Measurements from ENCODE around the gene SLC52A3. TPM values are rescaled to one million over a fixed set of nuclear protein-coding genes. Genes with fewer than 3 reads are reported as not detected.

SLC52A3 gene
- total and polyA plus RNA-seq, 4 donors = 0.06 to 0.08 (median 0.06) TPM; not detected in 1

- Histone ChIP-seq H3K9me3 (ENCODE audit: control insufficient read depth in 4 of 4, low read length in 3 of 4) (no peaks in the 10 kb centered on the region), H3K4me1 (ENCODE audit: control insufficient read depth in 4 of 4, insufficient read depth in 4 of 4, low read length in 3 of 4) (peaks cover 0 to 5% (median 0%) of the 10 kb centered on the region in 4 donors), H3K36me3 (ENCODE audit: control insufficient read depth in 4 of 4, insufficient read depth in 3 of 4, low read depth in 1 of 4, low read length in 3 of 4) (no peaks in the 10 kb centered on the region), H3K9ac (ENCODE audit: low read depth in 1 of 2, low read length in 2 of 2) (no peak overlapping the region), H3K27ac (ENCODE audit: low read depth in 1 of 2, low read length in 2 of 2) (no peak overlapping the region), H3K4me3 (ENCODE audit: low read depth in 1 of 3, low read length in 3 of 3) (no peak overlapping the region), H3K27me3 (ENCODE audit: control insufficient read depth in 4 of 4, insufficient read depth in 4 of 4, low read length in 3 of 4) (peaks cover 0 to 4% (median 1%) of the 10 kb centered on the region in 4 donors)
- DNase-seq (ENCODE audit: low spot score) = no peak
- WGBS = 77% methylated on average over 5 of the region's 5 CpGs
- TF ChIP-seq HNF4G (IDR thresholded peaks at IDR 0.05) (no peak), ZBTB33 (IDR thresholded peaks at IDR 0.05) (no peak), JUND (IDR thresholded peaks at IDR 0.05) (no peak), ATF3 (IDR thresholded peaks at IDR 0.05) (no peak), MAX (IDR thresholded peaks at IDR 0.05) (no peak), NR2F2 (IDR thresholded peaks at IDR 0.05) (no peak), RAD21 (IDR thresholded peaks at IDR 0.05) (no peak)
These were observed 6.4 kb upstream of the SLC52A3 start for GRCh38 chr20:774660-775057.

GRCh38 chr20:774016-774659 lies 5.8 kb upstream of the SLC52A3 start:
- TF ChIP-seq JUND (IDR thresholded peaks at IDR 0.05) = no peak
- TF ChIP-seq ZBTB33 (IDR thresholded peaks at IDR 0.05) = no peak
- H3K4me1 ChIP-seq (ENCODE audit: control insufficient read depth in 4 of 4, insufficient read depth in 4 of 4, low read length in 3 of 4) = peaks cover 0 to 5% (median 0%) of the 10 kb centered on the region in 4 donors
- H3K27me3 ChIP-seq (ENCODE audit: control insufficient read depth in 4 of 4, insufficient read depth in 4 of 4, low read length in 3 of 4) = peaks cover 0 to 4% (median 1%) of the 10 kb centered on the region in 4 donors
- no peak overlapping the region for H3K27ac ChIP-seq (ENCODE audit: low read depth in 1 of 2, low read length in 2 of 2)
- no peak overlapping the region for H3K9ac ChIP-seq (ENCODE audit: low read depth in 1 of 2, low read length in 2 of 2)
- DNase-seq (ENCODE audit: low spot score) = no peak
- no peak overlapping the region for H3K4me3 ChIP-seq (ENCODE audit: low read depth in 1 of 3, low read length in 3 of 3)
- H3K36me3 ChIP-seq (ENCODE audit: control insufficient read depth in 4 of 4, insufficient read depth in 3 of 4, low read depth in 1 of 4, low read length in 3 of 4) = no peaks in the 10 kb centered on the region
- 88% methylated on average over 8 of the region's 8 CpGs for WGBS
- no peaks in the 10 kb centered on the region for H3K9me3 ChIP-seq (ENCODE audit: control insufficient read depth in 4 of 4, low read length in 3 of 4)

GRCh38 chr20:772806-773205 lies 4.5 kb upstream of the SLC52A3 start:
- H3K36me3 ChIP-seq (ENCODE audit: control insufficient read depth in 4 of 4, insufficient read depth in 3 of 4, low read depth in 1 of 4, low read length in 3 of 4) = no peaks in the 10 kb centered on the region
- no peak overlapping the region for H3K9ac ChIP-seq (ENCODE audit: low read depth in 1 of 2, low read length in 2 of 2)
- TF ChIP-seq RXRA (IDR thresholded peaks at IDR 0.05) (no peak), FOXA2 (IDR thresholded peaks at IDR 0.05) (no peak), ATF3 (IDR thresholded peaks at IDR 0.05) (no peak), YY1 (IDR thresholded peaks at IDR 0.05) (no peak), HNF4G (IDR thresholded peaks at IDR 0.05) (no peak), HNF4A (conservative IDR thresholded peaks at IDR 0.05) (no peak), ZBTB33 (IDR thresholded peaks at IDR 0.05) (no peak), CTCF (IDR thresholded peaks at IDR 0.05; ENCODE audit: low read depth, low read length, missing input control) (no peak), SP1 (IDR thresholded peaks at IDR 0.05) (no peak), REST (IDR thresholded peaks at IDR 0.05) (no peak)
- no peaks in the 10 kb centered on the region for H3K9me3 ChIP-seq (ENCODE audit: control insufficient read depth in 4 of 4, low read length in 3 of 4)
- WGBS = 68% methylated on average over 9 of the region's 9 CpGs
- H3K4me3 ChIP-seq (ENCODE audit: low read depth in 1 of 3, low read length in 3 of 3) = no peak overlapping the region
- no peak for DNase-seq (ENCODE audit: low spot score)
- H3K4me1 ChIP-seq (ENCODE audit: control insufficient read depth in 4 of 4, insufficient read depth in 4 of 4, low read length in 3 of 4) = peaks cover 0 to 5% (median 0%) of the 10 kb centered on the region in 4 donors
- H3K27me3 ChIP-seq (ENCODE audit: control insufficient read depth in 4 of 4, insufficient read depth in 4 of 4, low read length in 3 of 4) = peaks cover 0 to 4% (median 1%) of the 10 kb centered on the region in 4 donors
- H3K27ac ChIP-seq (ENCODE audit: low read depth in 1 of 2, low read length in 2 of 2) = no peak overlapping the region
